Erythroblast (primary cell): Measurements from ENCODE around the gene MYL4.

Experiments used
- GATA1 ChIP-seq: IDR thresholded peaks from 2 replicates; pipeline ENCODE4 v1.6.1; 2011; ENCODE audit warnings: low read depth, mild to moderate bottlenecking, control low read depth, low read length, moderate library complexity
- POLR2A ChIP-seq: IDR thresholded peaks from 2 replicates; pipeline ENCODE4 v1.6.1; 2011; ENCODE audit warnings: mild to moderate bottlenecking, low read length

- TF ChIP-seq POLR2A = no peak
- TF ChIP-seq GATA1 = no peak
Observed at GRCh38 chr17:47244697-47245096, 35.5 kb downstream of the MYL4 start.
